Ovary (tissue), 3 donors: ENCODE data around the gene RALGPS1.

ENCODE experiments used
- EP300 ChIP-seq: sonication (generic); formaldehyde crosslinking; IDR thresholded peaks from one replicate; pipeline ENCODE4 v1.6.1; 2017; ENCODE audit warnings: antibody characterized with exemption
- POLR2A ChIP-seq: fragments of 450-650 bp; IDR thresholded peaks from one replicate; pipeline ENCODE4 v1.6.1; 2017; ENCODE audit warnings: antibody characterized with exemption, mild to moderate bottlenecking, moderate library complexity
- TF ChIP-seq, protein P1 (sequence below), 3 donors: fragments of 450-650 bp in 2 of 3; fragments of 200-600 bp in 1 of 3; IDR thresholded peaks; one replicate each; pipeline versions ENCODE4 v1.5.1 to v1.8.0; 2016 to 2022; ENCODE audit warnings: antibody characterized with exemption in 3 of 3, mild to moderate bottlenecking in 1 of 3
- donor health status: DM: no; HTN: no; CAD: no.

DNA sequence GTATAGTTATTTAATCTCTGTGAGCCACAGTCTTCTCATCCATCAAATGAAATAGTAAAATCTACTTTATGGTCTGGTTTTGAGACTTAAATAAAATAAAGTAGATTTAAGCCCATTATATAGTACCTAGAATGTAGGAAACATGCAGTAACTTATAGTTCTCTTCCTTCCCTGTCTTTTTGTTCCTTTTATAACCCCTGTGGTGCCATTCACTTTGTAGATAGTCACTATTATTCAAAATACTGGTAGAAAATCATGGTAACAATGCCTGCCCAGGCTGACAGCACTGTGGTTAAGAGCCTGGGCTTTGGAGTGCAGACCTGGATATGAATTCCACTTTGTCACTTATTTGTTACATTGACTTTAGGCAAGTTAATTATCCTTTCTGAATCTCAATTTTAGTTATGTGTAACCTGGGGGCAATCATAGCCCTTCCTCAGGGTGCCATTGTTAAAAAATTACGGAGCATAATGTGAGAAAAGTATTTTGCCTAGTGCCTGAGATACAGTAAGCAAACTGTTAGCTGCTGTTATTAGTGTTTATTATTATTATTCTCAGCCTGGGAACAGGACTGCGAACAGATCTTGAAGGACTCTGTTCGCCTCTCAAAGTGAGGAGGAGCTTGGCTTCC is 100.4 kb downstream of the RALGPS1 start:
- TF ChIP-seq, protein P1, sequence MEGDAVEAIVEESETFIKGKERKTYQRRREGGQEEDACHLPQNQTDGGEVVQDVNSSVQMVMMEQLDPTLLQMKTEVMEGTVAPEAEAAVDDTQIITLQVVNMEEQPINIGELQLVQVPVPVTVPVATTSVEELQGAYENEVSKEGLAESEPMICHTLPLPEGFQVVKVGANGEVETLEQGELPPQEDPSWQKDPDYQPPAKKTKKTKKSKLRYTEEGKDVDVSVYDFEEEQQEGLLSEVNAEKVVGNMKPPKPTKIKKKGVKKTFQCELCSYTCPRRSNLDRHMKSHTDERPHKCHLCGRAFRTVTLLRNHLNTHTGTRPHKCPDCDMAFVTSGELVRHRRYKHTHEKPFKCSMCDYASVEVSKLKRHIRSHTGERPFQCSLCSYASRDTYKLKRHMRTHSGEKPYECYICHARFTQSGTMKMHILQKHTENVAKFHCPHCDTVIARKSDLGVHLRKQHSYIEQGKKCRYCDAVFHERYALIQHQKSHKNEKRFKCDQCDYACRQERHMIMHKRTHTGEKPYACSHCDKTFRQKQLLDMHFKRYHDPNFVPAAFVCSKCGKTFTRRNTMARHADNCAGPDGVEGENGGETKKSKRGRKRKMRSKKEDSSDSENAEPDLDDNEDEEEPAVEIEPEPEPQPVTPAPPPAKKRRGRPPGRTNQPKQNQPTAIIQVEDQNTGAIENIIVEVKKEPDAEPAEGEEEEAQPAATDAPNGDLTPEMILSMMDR (IDR thresholded peaks at IDR 0.05), result no peak
- TF ChIP-seq POLR2A, result no peak
- no peak for TF ChIP-seq EP300
